ENCODE data around the gene FGF3. TPM values are rescaled to one million over a fixed set of nuclear protein-coding genes. Genes with fewer than 3 reads are reported as not detected.

FGF3 gene
- total RNA-seq, 1 donor, result not detected

GRCh38 chr11:69799582-69799981 lies 19.6 kb downstream of the FGF3 start:
- H3K4me3 ChIP-seq (ENCODE audit: low read depth, low read length), result no peak overlapping the region
- peak; percentile 9 for DNase-seq (ENCODE audit: low read depth)
- TF ChIP-seq CTCF (IDR thresholded peaks at IDR 0.05; ENCODE audit: insufficient read depth, low read length), result no peak

GRCh38 chr11:69799097-69799496 lies 20.1 kb downstream of the FGF3 start:
- no peak overlapping the region for H3K4me3 ChIP-seq (ENCODE audit: low read depth, low read length)
- no peak for DNase-seq (ENCODE audit: low read depth)
- no peak for TF ChIP-seq CTCF (IDR thresholded peaks at IDR 0.05; ENCODE audit: insufficient read depth, low read length)

- no peak for DNase-seq (ENCODE audit: low read depth)
- no peak for TF ChIP-seq CTCF (IDR thresholded peaks at IDR 0.05; ENCODE audit: insufficient read depth, low read length)
- no peak overlapping the region for H3K4me3 ChIP-seq (ENCODE audit: low read depth, low read length)
Observed at GRCh38 chr11:69797737-69798528, 21.3 kb downstream of the FGF3 start.

GRCh38 chr11:69797156-69797555 lies 22.1 kb downstream of the FGF3 start:
- TF ChIP-seq CTCF (IDR thresholded peaks at IDR 0.05; ENCODE audit: insufficient read depth, low read length), result no peak
- DNase-seq (ENCODE audit: low read depth), result no peak
- no peak overlapping the region for H3K4me3 ChIP-seq (ENCODE audit: low read depth, low read length)

- H3K4me3 ChIP-seq (ENCODE audit: low read depth, low read length), result no peak overlapping the region
- no peak for DNase-seq (ENCODE audit: low read depth)
- no peak for TF ChIP-seq CTCF (IDR thresholded peaks at IDR 0.05; ENCODE audit: insufficient read depth, low read length)
Observed at GRCh38 chr11:69796063-69796462, 23.2 kb downstream of the FGF3 start.

- H3K4me3 ChIP-seq (ENCODE audit: low read depth, low read length), result no peak overlapping the region
- no peak for TF ChIP-seq CTCF (IDR thresholded peaks at IDR 0.05; ENCODE audit: insufficient read depth, low read length)
- DNase-seq (ENCODE audit: low read depth), result peak; percentile 70
Observed at GRCh38 chr11:69791276-69792180, 27.7 kb downstream of the FGF3 start.
